Limb (tissue), 2 donors: ENCODE measurements around the gene UBN1.

Experiments
- DNase-seq, 2 donors: peaks; one replicate each; pipeline ENCODE4 v3.0.0-alpha.2; 2016; ENCODE audit errors: extremely low spot score in 2 of 2

Gene UBN1

GRCh38 chr16:4814542-4815173 lies 32.6 kb upstream of the UBN1 start:
- DNase-seq, result no peak

DNA sequence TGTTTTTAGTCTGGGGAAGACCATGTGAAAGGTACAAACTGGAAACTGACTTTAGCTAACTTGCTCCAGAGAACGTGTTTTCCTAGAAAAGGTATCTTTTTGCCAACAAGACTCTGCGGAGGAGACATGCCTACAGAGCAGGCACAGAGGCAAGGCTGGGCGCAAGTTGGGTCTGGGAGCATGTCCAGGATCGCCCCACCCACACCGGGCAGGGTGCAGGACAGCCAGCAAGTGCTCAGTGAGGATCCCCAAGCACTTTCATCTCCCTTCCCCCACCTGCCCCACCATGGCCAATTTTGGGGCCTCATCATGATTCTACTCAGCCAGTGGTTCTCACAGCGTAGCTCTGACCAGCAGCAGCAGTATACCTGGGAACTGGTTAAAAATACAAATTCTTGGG lies 26.6 kb upstream of the UBN1 start:
- no peak for DNase-seq

DNA sequence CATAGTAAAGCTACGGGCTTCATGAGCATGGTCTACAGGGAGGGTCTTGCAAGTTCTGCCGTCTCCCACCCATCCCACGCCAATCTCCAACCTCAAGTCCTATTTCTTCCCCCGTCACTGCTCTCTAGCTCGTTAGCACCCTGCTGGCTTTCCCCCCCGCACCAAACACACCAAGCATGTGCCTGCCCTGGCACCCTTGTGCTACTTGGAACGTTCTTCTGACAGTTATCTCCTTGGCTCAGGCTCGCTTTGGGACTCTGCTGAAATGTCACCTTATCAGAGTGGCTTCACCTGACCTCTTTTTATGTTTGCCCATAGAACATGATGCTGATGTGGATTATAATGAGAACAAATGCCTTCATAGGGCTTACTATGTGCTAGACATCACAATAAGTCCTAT lies 22.1 kb upstream of the UBN1 start:
- no peak for DNase-seq

GRCh38 chr16:4826526-4826925 lies 20.8 kb upstream of the UBN1 start:
- no peak for DNase-seq

- DNase-seq, result no peak
Measured at GRCh38 chr16:4826980-4827379, 20.3 kb upstream of the UBN1 start.

- no peak for DNase-seq
Measured at GRCh38 chr16:4828567-4829321, 18.5 kb upstream of the UBN1 start.

DNA sequence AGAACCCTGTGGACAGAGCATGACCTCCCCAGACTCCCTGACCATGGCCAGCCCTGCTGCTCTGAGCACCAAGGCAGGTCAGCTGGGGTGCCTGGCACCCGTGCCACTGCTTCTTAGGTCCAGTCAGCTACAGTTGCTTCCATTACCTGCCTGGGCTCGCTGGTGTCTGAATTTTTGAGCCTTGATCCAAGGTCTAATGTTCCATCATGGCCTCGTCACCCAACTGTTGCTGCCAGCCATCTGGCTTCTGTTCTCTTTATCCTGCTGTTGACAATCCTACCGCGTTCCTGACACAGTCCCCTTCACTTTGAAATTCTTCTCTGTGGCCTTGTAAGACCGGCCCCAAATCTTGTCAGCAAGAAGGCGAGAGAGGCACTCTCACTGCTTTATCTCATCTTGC lies 16.9 kb upstream of the UBN1 start:
- no peak for DNase-seq

- DNase-seq, result no peak
Measured at GRCh38 chr16:4831616-4832015, 15.7 kb upstream of the UBN1 start.

DNA sequence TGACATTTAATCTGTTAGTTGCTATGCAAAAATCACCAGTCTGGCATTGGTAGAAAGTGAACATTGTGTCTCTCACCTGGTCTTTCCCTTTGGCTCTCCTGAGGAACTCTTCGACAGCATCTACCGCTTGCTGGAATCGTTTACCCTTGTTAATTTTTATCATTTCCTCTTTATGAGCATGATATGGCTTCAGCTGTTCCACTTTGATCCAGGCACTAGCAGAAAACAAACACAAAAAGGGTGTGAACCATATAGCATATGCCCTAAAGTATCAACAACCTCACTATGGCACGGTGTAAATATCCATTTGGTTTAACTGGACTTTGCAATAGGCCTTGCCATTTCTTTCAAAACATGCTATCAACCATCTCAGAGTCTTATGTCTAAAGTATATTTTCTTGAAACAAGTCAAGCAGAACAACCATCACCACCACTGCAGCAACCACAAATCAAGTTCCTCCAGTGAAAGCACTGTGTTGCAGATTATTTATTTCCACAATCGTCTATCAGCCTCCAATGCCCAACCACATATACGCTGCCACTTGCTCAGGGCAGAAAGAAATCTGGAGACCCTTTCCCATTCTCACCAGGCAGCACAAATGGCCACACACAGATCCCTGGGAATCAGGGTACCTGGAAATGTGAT lies 14.5 kb upstream of the UBN1 start:
- no peak for DNase-seq

DNA sequence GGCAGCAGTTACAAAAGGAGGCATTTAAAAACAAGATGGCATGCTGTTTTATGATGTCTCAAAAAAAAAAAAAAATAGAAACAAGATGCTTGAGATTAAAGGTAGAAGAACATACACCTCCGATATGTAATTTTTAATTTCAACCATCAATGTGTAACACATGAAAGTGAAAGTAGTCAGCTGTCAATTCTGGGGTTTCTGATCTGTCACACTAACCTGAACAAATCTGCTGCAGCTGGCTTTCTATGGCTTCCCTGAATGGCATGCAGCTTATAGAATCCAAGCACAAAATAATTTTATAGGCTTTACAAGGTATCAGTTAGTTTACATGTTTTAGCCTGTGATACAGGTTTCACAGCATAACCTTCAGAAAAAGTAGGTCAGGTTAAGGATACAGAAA lies 13.7 kb upstream of the UBN1 start:
- no peak for DNase-seq

DNA sequence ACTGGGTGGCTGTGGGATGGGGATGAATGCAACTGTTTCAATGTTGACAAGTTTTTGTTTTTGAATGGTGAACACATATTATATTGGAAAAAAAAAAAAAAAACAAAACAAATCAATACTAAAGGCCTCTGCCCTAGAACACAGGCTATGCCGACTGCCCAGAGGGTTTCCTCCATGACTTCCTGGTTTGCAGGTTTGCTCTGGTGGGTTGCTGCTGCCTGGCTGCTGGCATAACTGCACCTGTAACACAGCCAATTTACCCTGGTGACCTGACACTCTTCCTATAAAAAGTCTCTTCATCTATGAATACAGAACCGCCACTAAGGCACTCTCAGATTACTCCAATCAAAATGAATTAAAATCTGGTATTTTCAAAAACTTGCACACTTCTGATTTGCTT lies 10.6 kb upstream of the UBN1 start:
- DNase-seq, result no peak

DNA sequence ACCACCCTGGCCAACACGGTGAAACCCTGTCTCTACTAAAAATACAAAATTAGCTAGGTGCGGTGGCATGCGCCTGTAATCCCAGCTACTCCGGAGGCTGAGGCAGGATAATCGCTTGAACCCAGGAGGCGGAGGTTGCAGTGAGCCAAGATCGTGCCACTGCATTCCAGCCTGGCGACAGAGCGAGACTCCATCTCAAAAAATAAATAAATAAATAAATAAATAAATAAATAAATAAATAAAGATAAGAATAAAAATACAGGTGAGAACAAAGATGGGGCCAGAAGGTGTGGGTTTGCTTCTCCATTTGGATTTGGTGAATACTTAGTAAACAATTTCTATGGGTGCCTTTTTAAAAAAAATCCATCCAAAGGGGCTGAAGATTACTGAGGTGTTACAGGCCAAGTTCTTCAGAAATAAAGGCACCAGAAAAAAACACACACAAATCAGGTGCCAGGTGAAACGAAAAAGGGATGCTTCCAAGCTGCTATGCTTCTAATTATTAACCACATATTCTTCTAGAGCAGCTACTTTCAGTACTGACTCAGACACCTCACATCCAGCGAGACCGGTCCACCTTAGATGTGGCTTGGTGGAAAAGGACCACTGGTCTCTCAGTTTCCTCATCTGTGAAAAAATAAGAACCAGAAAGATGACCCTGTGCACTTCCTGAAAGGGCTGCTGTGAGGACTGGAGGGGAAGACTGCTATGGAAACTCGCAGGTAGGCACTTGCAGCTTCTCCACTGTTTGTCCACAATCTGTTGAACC lies 9.4 kb upstream of the UBN1 start:
- no peak for DNase-seq

GRCh38 chr16:4839942-4840341 lies 7.3 kb upstream of the UBN1 start:
- DNase-seq, result no peak

DNA sequence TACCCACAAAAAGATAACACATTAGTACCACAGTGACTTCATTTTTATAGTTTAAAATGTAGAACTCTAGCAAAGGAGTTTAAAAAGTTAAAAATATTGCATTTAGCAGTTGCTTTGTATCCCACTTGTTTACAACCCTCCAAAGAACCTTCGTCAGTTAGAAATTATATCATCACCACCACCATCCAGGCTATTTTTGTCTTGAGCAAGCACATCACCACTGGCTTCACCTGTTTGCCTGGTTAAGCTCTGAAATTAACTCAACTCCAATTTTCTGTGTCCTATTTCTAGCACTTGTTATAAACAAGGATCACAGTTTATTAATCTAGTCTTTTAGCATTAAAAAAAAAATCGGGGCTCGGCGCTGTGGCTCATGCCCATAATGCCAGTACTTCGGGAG lies 6.3 kb upstream of the UBN1 start:
- no peak for DNase-seq

GRCh38 chr16:4846503-4846900 lies 779 bp upstream of the UBN1 start:
- DNase-seq, result peak in 1 of 2 donors; percentile 7

DNA sequence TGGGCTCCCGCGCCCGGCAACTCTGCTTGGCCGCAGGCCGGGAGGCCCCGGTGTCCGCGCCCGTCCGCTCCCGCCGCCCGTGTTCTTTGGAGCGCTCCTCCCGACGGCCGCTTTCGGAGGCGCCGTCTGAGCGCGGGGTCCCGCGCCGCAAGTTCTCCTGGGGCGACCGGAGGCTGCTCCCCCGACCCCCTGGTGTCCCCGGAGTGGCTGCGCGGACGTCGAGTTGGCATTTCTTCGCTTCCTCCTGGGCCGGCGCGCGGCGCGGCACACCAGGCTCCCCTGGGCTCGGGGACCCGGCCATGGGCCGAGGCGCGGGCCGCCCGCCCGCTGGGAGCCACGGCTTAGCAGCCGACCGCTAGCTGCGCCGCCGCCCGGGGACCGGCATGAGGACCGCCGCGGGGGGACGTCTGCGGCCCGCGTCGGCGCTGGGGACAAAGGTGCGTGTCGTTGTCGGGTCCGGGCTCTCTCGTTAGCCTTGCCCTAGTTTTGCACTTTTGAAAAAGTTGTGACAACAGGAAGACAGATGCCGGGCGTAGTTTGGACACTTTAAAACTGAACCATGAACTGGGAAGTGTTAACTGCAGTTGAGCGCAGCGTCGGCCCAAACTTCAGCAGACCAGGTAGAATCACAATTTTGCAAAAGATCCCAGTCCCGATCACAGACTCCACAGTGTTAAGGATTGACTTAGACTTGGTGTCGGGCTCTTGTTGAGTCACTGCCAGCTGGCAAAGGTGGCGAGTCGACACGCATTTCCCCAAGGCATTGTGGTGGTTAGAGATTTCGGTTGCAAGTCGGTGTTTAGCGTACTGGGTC lies 700 bp downstream of the UBN1 start:
- DNase-seq, result peak in 1 of 2 donors; percentile 39

- DNase-seq, result no peak
Measured at GRCh38 chr16:4850211-4850610, 2.9 kb downstream of the UBN1 start.

- DNase-seq, result no peak
Measured at GRCh38 chr16:4852221-4852872, 5.1 kb downstream of the UBN1 start.

- DNase-seq, result no peak
Measured at GRCh38 chr16:4855371-4855770, 8.1 kb downstream of the UBN1 start.

DNA sequence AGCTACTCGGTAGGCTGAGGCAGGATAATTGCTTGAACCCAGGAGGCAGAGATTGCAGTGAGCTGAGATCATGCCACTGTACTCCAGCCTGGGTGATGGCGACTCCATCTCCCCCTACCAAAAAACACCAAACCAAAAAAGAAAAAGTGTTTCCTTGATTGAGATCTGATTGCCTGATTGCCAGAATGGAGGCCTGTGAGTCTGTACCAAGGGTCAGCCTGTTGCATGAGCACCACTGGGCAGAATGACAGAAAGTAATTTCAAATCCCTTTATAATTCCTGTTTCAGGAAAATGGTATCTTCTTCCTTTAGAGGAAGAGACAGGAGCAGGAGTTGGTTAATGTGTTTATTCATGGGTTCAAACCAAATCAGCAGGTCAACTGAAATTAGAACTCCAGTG lies 8.5 kb downstream of the UBN1 start:
- DNase-seq, result no peak
